ENCODE data around the gene FBXO38.
A peak's percentile ranks its signal among the peaks of the same experiment; 100 is the strongest.

The FBXO38 gene

DNA sequence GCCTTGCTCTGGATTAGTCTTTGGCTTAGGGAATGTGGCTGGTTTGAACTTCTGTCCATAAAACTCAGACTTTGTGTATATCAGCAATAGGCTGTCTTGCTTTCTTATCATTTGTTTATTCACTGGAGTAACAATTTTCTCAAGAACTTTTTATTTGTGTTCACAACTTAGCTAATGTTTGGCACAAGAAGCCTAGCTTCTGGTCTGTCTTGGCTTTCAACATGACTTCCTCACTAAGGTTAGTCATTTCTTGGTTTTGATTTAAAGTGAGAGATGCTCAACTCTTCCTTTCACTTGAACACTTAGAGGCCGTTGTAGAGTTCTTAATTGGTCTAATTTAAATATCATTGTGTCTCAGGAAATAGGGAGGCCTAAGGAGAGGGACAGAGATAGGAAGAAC is 4.9 kb downstream of the FBXO38 start:
- no peaks in the 10 kb centered on the region for H3K9me3 Mint-ChIP-seq
- no peaks in the 10 kb centered on the region for H3K27me3 Mint-ChIP-seq (ENCODE audit: low read depth)
- TF ChIP-seq CTCF (IDR thresholded peaks at IDR 0.05; ENCODE audit: unreplicated experiment in 3 of 3), result no peak
- H3K27ac Mint-ChIP-seq, result no peak overlapping the region
- peaks cover 4% of the 10 kb centered on the region for H3K36me3 Mint-ChIP-seq (ENCODE audit: low read depth)
- H3K4me3 Mint-ChIP-seq, result peak overlapping the region in 1 of 3 experiments; percentile 35
- peaks cover 50% of the 10 kb centered on the region for H3K4me1 Mint-ChIP-seq

- Mint-ChIP-seq H3K27ac (peak overlapping the region; percentile 9 to 60 (median 55)), H3K9me3 (no peaks in the 10 kb centered on the region), H3K4me3 (no peak overlapping the region), H3K27me3 (ENCODE audit: low read depth) (no peaks in the 10 kb centered on the region), H3K36me3 (ENCODE audit: low read depth) (peaks cover 8% of the 10 kb centered on the region), H3K4me1 (peaks cover 28% of the 10 kb centered on the region)
- TF ChIP-seq CTCF (IDR thresholded peaks at IDR 0.05; ENCODE audit: unreplicated experiment in 3 of 3), result no peak
These were observed 7.2 kb downstream of the FBXO38 start for GRCh38 chr5:148390914-148391313.

DNA sequence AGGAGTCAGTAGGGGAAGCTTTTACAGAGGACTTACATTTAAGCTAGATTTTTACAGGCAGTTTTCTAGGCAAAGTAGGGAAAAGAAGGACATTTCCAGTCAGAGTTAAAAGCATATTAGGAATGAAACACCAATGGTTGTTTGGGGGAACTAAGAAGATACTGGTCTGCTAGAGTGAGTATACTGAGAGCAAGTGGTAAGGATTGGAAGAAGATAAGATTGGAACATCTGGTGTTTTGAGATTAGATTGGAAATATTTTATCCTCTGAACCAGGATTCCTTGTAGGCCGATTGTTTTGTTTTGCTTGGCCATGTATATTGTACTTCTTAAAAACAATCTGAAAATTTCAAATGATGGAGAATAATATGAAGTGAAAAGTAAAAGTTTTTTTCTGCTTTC is 7.7 kb downstream of the FBXO38 start:
- Mint-ChIP-seq H3K27ac (peak overlapping the region; percentile 9 to 60 (median 55)), H3K9me3 (no peaks in the 10 kb centered on the region), H3K36me3 (ENCODE audit: low read depth) (peaks cover 8% of the 10 kb centered on the region), H3K4me1 (peaks cover 23% of the 10 kb centered on the region), H3K4me3 (no peak overlapping the region), H3K27me3 (ENCODE audit: low read depth) (no peaks in the 10 kb centered on the region)
- no peak for TF ChIP-seq CTCF (IDR thresholded peaks at IDR 0.05; ENCODE audit: unreplicated experiment in 3 of 3)

DNA sequence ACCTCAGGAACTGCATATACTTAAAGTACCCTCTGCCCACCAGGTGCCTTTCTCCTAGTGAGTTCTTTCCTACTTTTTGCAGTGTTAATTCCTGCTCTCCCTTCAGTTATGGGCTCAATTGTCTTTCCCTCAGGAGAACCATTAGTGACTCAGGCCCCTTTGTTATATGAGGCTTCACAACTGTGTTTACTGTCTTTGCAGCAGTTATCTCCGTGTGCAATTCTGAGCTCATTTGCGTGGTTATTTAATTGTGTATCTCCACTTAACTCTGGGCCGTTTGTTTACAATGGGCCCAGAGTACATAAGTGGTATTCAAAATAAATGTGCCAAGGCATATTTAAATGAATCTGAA is 9.6 kb downstream of the FBXO38 start:
- H3K9me3 Mint-ChIP-seq, result no peaks in the 10 kb centered on the region
- no peak overlapping the region for H3K4me3 Mint-ChIP-seq
- H3K36me3 Mint-ChIP-seq (ENCODE audit: low read depth), result peaks cover 12% of the 10 kb centered on the region
- H3K4me1 Mint-ChIP-seq, result peaks cover 16% of the 10 kb centered on the region
- H3K27ac Mint-ChIP-seq, result no peak overlapping the region
- no peaks in the 10 kb centered on the region for H3K27me3 Mint-ChIP-seq (ENCODE audit: low read depth)
- no peak for TF ChIP-seq CTCF (IDR thresholded peaks at IDR 0.05; ENCODE audit: unreplicated experiment in 3 of 3)

DNA sequence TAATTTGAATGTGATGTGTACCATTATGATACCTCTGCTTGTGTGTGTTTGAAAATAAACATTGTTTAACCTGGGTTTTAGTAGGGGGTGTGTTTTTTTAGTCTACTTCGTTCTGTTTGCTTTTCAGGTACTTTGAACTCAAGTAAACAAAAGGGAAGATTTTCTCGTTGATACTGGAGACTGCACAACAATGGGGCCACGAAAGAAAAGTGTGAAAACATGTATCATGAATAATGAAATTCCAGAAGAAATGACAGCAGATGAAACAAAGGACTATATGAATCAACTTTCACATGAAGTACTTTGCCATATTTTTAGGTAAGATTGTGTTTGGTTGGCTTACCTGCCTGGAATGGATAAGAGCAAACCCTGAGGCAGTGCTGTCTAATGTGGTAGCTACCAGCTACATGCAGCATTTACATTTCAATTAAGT is 10.8 kb downstream of the FBXO38 start:
- H3K4me3 Mint-ChIP-seq, result no peak overlapping the region
- H3K27me3 Mint-ChIP-seq (ENCODE audit: low read depth), result no peaks in the 10 kb centered on the region
- no peak for TF ChIP-seq CTCF (IDR thresholded peaks at IDR 0.05; ENCODE audit: unreplicated experiment in 3 of 3)
- peaks cover 22% of the 10 kb centered on the region for H3K36me3 Mint-ChIP-seq (ENCODE audit: low read depth)
- no peaks in the 10 kb centered on the region for H3K9me3 Mint-ChIP-seq
- H3K27ac Mint-ChIP-seq, result no peak overlapping the region
- peaks cover 12% of the 10 kb centered on the region for H3K4me1 Mint-ChIP-seq

DNA sequence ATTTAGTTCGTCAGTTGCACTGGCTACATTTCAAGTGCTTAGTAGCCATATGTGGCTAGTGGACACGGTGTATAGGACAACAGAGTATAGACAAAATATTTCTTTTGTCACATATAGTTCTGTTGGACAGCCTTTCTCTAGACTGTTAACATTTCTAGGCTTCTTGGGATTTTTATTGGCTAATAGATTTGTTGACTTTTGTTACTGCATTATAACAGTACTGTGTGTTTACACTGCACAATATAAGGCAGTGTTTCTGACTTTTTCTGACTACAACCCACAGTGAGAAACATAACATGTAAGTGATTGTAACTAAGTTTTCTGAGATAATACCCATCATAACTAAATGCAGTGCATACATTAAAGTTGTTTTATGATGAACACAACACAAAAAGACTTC is 11.3 kb downstream of the FBXO38 start:
- peaks cover 12% of the 10 kb centered on the region for H3K4me1 Mint-ChIP-seq

More for the DNA sequence above, 11.3 kb downstream of the FBXO38 start:
- no peaks in the 10 kb centered on the region for H3K27me3 Mint-ChIP-seq (ENCODE audit: low read depth)
- H3K4me3 Mint-ChIP-seq, result no peak overlapping the region
- peaks cover 24% of the 10 kb centered on the region for H3K36me3 Mint-ChIP-seq (ENCODE audit: low read depth)
- no peak overlapping the region for H3K27ac Mint-ChIP-seq
- no peaks in the 10 kb centered on the region for H3K9me3 Mint-ChIP-seq
- TF ChIP-seq CTCF (IDR thresholded peaks at IDR 0.05; ENCODE audit: unreplicated experiment in 3 of 3), result no peak
